Vagina (tissue), 2 donors: ENCODE results near the gene PGC.

Experiments used
- CTCF ChIP-seq, 3 experiments: fragments of 450-650 bp in 2 of 3; fragments of 200-600 bp in 1 of 3; sonication (generic) in 1 of 3; IDR thresholded peaks; one replicate each; pipeline ENCODE4 v1.5.1; 2017 to 2019; ENCODE audit warnings: antibody characterized with exemption in 3 of 3, mild to moderate bottlenecking in 2 of 3, moderate library complexity in 2 of 3
- POLR2AphosphoS5 ChIP-seq, 2 donors: sonication (generic); formaldehyde crosslinking; IDR thresholded peaks; one replicate each; pipeline ENCODE4 v1.9.0; 2017; ENCODE audit warnings: antibody characterized with exemption in 2 of 2, mild to moderate bottlenecking in 2 of 2, low read depth in 1 of 2; ENCODE audit not compliant: insufficient read depth in 1 of 2

GRCh38 chr6:41787219-41787917, 40.2 kb upstream of the PGC start, which contains the start of gene TOMM6:
- peak; percentile 50 to 97 (median 88) for TF ChIP-seq CTCF (IDR thresholded peaks at IDR 0.05)
- peak; percentile 98 to 99 for TF ChIP-seq POLR2AphosphoS5 (IDR thresholded peaks at IDR 0.05; ENCODE audit: insufficient read depth in 1 of 2, low read depth in 1 of 2)
